DMS153 (cell line): ENCODE data around the gene STK36.

Experiments used
- DNase-seq: peaks from one replicate; lab custom pipeline; 2025; lab: John Stamatoyannopoulos, UW

Gene STK36

DNA sequence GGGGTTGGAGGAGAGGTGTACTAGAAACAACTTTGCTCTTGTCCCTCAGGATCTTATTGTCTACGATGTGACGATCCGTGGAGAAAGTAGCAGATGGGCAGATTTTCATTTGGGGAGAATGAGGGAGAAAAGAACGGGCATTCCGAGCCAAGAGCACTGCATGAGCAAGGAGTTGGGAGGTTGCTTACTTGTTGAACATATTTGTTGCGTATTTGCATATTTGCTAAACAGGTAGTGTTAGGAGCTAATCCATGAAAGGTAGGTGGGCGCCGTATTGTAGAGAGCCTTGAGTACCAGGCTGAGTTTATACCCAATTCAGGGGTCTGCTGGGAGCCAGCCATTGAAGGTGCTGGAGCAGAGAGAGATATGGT is 11.9 kb upstream of the STK36 start:
- no peak for DNase-seq

DNA sequence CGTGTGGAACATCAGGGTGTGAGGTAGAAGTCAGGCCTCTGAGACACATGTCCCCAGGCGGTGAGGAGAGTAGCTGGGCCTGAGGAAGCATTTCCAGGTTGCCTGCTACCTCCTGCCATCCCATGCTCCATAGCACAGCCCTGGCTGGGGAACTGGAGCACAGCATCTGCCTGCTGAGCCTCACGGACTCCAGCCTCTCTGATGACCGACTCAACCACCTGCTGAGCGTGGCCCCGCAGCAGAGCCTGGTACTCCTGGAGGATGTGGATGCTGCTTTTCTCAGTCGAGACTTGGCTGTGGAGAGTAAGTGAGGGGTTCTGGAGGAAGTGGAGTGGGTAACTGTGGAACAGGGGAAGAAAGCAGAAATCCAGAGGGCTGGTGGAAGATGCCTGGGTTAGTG is 9.5 kb upstream of the STK36 start:
- no peak for DNase-seq

DNA sequence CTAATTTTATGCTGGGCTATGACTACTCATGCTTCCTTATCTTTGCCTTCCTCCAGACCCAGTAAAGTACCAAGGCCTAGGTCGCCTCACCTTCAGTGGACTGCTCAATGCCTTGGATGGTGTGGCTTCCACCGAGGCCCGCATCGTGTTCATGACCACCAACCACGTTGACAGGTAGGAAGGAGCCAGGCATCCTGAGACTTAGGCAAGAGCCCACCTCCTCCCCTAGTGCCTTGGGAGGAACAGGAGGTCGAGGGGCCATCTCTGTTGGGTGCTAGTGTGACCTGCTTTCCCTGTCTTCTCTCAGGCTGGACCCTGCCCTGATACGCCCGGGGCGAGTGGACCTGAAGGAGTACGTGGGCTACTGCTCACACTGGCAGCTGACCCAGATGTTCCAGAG is 9.1 kb upstream of the STK36 start:
- no peak for DNase-seq

DNA sequence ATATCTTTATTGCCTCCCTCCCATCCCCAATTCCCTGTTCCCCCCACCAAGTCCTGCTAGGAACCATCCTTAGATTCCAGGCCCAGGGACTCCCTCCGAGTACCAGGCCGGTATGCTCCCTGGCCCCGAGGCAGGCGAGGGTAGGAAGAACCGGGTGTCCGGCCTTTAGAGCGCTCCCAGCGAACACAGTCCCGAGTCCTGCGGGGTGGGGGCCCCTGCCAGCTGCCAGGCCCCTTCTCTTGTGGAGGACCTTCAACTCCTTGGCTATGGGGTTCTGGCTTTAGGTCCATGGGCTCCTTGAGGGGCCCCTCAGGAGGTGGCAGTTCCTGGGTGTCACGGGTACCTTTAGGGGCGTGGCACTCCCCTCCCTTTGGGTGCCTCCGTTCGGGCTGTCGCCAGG is 8.0 kb upstream of the STK36 start:
- DNase-seq = no peak

DNA sequence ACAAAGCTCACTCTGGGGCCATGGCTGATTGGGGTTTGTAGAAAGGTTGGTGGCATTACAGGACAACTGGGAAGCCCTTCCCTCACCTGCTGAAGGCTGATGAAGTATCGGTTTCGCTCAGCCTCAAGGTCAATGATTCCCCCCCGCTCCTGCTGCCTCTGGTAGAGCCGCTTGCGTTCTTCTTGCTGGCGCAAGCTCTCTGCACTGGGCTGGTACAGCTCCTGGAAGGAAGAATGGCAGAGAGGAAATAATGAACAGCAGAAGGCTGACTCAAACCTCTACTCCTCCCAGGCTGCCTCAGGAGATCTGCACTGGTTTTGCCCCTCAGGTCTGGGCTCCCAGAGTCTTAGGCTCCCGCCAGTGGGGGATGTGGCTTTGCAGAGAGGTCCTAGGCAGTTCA is 7.2 kb upstream of the STK36 start:
- no peak for DNase-seq

DNA sequence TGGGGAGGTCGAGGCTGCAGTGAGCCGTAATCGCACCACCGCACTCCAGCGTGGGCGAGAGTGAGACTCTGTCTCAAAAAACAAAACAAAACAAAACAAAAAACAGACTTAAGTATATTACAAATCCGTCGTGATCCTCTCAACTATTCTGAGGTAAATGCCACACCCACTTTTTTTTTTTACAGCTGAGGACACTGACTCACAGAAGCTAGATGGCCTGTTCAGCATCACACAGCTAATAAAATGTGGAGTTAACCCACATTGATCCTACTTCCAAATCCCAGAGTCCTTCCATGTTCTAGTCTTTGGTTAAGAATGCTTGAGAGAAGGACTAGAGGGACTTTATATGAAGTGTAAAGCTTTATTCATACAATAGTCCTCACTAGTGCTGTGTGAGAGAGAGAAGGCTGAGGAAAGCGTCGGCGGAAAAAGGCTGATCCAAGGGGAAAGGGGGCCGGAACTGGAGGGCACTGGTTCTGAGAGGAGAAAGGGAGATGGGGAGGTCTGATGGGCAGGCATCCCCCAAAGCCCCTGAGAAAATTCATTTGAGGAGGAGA is 711 bp upstream of the STK36 start:
- no peak for DNase-seq

DNA sequence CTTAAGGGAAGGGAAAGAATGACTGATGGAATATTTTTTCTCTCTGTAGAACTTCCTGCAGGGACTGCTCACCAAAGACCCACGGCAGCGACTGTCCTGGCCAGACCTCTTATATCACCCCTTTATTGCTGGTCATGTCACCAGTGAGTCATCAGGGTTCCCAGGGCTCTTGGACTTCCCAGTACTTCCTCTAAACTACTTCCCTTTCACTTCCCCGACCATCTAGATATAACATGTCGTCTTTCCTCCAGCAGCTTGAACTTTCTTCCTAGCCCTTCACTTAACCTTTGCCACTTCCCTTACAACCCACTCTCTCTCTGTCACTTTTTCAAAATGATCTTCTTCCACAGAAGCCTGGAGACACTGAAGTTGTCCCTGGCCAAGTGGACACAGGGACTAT is 7.2 kb downstream of the STK36 start:
- DNase-seq = no peak

DNA sequence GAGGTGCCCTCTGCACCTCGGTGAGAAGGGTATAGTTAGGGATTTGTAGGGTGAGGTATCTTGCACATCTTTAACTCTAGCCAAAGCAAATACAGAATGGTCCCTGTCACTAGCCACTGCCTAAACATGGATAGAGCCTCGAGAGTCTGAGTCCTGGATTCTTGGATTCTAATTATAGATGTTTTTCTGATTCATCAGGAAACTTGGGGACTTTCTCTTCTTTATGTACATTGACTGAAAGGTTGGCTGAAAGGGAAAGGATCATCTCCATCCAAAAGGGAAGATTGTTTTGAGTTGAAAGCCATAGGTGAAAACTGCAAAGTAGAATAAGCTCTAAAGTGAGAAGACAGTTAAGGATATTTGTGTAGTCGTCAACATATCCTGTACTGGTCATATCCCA is 8.2 kb downstream of the STK36 start:
- DNase-seq = no peak

DNA sequence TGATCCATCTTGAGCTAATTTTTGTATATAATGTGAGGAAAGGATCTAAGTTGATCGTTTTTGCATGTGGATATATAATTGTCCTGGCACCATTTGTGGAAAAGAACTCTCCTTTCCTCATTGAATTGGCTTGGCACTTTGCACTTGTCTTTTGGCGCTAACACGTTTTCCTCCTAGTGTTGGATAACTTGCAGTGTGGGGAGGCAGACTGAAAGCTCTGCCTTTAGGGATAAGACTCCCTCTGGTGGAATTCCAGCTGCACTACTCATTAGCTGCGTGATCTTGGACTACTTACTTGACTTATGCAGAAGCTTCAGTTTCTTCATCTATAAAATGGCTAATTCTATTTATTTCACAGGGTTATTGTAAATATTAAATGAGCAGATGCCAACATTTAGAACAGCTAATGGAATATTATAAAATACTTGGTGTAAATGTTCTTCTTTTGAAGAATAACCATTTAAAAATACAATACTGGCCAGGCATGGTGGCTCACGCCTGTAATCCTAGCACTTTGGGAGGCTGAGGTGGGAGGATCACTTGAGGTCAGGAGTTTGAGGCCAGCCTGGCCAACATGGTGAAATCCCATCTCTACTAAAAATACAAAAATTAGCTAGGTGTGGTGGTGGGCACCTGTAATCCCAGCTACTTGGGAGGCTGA is 15.6 kb downstream of the STK36 start:
- DNase-seq = peak; percentile 46

DNA sequence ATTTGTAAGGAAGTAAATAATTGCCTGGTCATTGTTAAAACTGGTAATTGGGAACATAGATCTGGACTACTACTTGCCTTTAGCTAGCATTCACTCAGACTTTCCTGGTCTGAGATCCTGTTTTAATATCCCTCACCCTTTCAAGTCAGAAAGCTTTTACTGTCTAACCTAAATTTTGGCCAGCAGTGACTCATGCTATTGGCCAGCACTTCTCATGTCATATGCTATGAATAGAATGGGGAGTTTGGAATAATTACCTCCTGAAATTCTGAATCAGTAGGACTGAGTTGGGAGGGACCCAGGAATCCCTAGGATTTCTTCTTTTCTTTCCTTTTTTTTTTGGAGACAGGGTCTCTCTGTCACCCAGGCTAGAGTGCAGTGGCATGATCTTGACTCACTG is 19.3 kb downstream of the STK36 start:
- DNase-seq = no peak

DNA sequence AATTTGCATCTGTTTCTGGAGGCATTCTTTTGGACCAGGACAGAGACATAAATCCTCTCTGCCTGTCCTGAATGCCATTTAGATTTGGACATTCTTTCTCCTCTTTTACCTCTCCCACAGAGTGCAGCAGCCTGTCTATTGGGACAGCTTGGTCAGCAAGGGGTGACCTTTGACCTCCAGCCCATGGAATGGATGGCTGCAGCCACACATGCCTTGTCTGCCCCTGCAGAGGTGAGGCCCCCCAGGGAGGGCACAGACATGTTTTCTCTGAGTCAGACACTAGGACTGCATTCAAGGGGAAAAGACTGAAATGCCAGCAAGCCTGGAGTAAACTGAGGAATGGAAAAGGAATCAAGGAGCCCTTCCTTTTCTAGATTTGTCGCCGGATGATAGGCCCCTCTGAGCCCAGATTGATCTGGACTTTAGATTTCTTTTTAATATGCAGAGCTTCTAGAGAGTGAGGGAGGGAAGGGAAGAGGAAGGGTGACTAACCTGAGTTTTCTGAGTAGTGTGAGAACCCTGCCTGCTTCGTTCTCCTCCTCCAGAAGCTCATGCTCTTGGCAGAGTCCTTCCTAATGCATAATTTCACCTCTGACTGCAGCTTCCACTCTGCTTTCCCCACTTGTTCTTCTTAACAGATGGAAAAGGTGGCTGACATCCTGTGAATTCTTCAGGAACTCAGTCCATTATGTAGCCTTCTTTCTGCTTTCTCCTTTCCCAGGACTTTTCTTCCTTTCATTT is 22.7 kb downstream of the STK36 start:
- no peak for DNase-seq

DNA sequence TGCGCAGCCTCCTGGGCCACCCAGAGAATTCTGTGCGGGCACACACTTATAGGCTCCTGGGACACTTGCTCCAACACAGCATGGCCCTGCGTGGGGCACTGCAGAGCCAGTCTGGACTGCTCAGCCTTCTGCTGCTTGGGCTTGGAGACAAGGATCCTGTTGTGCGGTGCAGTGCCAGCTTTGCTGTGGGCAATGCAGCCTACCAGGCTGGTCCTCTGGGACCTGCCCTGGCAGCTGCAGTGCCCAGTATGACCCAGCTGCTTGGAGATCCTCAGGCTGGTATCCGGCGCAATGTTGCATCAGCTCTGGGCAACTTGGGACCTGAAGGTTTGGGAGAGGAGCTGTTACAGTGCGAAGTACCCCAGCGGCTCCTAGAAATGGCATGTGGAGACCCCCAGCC is 27.0 kb downstream of the STK36 start:
- no peak for DNase-seq

DNA sequence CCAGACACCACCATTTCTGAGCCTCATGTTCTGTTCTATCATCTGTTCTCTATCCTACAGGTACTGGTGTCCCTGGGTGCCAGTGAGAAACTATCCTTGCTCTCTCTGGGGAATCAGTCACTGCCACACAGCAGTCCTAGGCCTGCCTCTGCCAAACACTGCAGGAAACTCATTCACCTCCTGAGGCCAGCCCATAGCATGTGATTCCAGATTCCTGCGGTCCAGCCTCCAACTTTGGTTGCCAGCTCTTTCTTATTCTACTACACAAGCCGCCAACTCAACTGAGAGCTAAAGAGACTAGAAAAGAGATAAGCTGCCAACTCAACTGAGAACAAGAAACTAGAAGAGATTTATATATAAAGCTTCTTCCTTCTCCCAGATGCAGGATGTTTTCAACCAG is 29.9 kb downstream of the STK36 start:
- no peak for DNase-seq

DNA sequence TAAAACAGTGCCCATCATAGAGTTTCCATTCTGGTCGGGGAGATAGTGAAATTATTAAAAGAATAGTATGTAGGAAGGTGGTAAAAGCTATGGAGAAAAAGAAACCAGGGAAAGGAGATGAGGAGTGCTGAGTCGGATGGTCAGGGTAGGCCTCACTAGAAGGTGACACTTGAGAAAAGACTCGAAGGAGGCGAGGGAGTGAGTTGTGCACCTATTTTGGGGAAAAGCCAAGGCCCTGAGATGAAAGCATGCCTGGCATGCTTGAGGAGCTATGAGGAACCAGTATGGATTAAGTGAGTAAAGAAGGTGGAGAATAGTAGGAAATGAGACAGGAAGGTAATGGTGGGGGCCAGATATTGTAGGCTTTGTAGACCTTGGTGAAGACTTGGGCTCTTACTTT is 31.5 kb downstream of the STK36 start:
- DNase-seq = no peak

DNA sequence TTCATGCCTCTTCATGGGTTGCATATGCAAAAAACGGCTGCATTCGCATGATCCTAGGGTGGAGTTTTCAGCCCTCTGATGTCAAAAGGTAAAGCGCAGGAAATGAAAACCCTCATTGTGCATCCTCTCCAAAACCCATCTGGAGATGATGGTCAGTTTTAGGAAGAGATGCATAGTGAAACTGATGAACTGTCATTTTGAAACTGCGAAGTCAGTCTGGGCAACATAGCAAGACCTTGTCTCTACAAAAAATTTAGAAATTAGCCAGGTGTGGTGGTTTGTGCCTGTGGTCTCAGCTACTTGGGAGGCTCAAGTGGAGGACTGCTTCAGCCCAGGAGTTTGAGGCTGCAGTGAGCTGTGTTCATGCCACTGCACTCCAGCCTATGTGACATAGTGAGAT is 36.2 kb downstream of the STK36 start:
- DNase-seq = no peak

DNA sequence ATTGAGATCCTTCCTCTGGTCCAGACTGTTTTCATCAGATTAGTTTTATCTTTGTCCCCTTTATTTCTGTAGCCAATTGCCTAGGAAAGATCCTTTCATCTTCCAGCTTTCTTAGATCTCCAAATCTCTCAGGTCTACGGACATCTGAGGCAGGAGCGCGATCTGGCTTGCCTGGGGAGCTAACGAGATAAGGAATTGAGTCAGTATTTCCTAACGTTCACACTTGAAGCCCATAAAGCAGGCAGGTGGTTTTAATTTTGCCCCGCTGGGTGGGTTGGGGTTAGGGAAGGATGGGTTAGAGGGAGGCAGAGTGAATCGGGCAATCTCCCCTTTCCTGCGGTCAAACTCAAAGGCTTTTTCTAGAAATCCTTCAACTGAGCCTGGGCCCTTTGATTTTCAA is 38.0 kb downstream of the STK36 start:
- DNase-seq = no peak

DNA sequence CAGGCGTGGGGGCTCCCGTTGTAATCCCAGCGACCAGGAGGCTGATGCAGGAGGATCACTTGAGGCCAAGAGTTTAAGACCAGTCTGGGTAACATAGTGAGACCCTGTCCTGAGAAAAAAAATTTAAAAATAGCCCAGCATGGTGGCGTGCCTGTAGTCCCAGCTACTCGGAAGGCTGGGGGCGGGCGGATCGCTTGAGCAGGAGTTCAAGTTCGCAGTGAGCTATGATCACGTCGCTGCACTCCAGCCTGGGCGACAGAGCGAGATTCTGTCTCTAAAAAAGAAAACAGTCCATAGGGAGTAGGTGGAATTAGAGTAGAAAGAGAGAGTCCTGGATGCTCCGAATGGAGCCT is 38.4 kb downstream of the STK36 start:
- DNase-seq = no peak

DNA sequence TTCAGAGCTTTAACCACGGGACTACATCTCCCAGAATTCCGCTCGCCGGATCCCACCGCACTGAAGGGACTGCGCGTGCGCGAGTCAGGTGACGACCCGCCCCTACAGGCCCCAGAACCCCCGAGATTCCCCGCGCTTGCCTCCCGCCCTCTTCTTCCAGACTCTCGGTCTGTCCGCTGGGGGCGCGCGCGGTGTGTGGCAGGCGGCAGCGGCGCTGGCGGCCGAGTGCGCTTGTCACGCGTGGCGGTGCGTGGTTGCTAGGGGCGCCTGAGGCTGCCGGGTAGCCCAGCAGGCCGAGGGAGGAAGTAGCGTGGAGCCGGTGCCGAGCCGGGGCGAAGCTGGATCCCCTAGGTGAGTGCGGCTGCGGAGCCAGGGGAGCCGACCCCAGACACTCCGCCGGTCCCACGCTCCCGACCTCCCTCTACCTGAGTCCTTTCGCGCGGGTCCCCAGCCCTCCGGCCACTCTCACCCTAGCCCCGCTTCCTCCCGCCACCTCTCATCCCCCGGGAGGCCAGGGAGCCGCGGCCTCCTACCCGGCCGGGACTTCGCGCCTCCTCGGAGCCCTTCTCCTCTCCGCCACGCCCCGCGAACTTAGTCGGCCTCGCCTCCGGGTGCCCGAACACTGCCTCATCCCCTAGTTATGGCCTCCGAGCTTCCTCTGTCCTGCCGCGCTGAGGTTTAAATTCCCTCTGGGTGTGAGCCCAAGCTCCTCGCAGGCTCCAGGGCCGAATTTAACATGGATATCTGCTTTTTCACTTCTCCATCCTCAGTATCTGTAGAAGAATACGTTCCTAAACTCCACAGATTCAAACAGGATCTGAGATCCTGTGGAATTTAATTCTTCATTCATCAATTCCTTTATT is 39.0 kb downstream of the STK36 start, which contains the start of gene TTLL4:
TTLL4 (plus strand) TSS at position 149 of the 863 bp plus-strand sequence. CDS start 26,842 bp downstream, outside the sequence.
- peak; percentile 92 for DNase-seq

DNA sequence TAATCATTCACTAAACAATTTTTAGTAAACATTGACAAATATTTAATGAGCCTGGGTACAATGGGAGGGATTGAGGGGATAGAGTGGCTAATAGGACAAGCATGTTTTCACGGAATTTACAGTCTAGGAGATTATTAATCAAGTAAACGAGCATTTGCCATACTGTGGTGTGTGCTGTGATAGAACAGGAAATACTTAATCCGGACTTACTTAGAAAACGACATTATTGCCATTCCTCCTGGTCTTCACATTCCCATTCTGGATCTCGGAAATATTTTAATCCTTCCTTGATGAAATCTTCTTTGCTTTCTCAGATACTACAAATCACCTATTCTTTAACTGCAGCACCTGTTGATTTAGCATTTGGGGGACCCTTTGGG is 39.7 kb downstream of the STK36 start:
- DNase-seq = no peak

DNA sequence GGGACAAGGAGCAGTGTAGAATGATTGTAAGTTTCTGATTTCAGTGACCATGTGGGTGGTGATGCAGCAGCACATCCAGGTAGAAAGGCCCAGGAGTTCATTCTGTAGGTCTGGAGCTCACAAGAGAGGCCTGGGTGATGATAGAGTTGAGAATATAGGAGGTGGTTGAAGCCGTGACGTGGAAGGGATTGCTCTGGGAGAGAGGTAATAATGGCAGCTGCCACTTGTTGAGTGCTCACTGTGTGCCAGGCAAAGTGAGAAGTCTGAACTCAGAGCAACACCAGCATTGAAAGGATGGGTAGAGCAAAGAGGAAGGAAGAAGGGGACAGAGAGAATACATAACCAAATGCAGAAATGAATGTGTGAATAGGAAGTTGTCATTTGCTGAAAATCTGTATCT is 42.0 kb downstream of the STK36 start:
- no peak for DNase-seq

DNA sequence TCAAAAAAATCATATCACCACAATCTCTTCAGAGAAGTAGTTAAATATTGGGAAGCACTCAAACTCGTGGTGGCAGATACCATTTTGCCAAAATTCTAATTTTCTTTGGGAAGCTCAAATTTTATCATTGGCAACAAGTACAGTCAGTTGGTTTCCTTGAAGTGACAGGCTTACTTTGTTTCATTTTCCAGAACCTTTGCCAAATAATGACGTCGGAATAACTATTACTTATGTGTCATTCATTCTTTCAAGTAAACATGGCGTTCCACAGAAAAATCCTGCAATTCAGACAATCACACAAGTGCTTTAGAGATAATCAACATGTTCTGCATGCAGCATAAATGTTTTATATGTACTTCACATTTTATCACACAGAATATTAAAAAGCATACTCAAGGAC is 44.2 kb downstream of the STK36 start:
- no peak for DNase-seq

DNA sequence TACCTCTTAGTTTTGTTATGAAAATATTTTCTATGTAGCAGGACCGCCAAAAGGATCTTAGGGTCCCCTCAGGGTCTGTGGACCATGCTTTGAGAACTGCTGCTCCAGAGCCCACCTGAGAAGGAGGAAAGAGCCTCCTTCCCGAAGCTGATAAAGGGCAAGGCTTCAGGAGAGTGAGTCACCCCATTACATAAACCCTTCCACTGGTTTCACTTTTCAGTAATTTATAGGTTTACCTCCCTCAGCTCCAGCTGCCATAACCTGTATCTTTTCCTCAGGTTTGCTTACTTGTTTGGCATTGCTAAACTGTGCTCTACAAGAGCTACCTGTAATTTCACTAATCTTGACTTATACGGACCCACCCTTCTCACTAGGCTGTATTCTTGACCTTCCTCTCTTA is 45.4 kb downstream of the STK36 start:
- no peak for DNase-seq

DNA sequence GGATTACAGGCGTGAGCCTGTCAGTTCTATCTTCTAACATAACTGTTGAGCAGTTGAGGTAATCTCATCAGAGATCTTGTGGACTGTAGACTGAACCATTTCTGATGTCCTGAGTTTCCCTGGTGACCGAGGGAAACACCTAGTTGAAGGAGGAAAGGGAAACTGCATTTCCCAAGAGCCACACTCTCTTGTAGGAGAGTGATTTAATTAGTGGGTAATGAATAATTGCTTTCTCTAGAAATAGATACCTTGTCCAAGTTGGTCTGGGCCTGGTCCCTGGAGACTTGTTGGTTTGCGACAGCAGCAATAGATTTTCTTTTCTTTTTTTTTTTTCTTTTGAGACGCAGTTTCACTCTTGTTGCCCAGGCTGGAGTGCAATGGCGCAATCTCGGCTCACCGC is 46.2 kb downstream of the STK36 start:
- DNase-seq = no peak
